Measurements from ENCODE around the gene GREM1.

GREM1 gene

DNA sequence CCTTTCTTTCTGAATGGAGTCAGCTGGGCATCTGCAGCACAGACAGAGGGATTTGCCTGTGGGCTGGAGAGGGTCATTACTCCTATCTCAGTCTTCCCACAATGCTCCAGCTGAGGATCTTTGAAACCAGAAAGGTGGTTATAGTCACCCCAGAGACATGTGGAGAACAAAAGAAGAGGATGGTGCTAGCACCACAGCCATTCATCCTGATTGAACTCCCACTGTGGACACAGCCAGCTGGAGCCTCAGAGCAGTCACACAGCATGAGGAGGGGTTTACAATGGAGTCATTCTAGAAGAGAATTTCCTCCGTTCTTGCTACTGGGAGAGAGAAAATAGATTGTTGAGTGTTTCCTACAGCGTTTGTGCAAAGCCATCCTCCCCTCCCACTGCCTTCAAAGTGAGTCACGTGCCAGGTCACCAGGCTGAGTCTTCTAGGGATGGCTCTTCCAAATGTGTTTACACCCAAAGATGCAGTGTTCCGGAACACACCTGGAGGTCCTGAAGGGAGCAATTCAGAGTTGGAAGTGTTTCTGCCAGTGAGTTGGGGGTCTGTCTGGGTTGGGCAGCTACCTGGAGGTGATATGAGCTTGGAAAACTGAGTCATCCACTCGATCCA is 18.9 kb upstream of the GREM1 start:
- FAIRE-seq, result no peak

DNA sequence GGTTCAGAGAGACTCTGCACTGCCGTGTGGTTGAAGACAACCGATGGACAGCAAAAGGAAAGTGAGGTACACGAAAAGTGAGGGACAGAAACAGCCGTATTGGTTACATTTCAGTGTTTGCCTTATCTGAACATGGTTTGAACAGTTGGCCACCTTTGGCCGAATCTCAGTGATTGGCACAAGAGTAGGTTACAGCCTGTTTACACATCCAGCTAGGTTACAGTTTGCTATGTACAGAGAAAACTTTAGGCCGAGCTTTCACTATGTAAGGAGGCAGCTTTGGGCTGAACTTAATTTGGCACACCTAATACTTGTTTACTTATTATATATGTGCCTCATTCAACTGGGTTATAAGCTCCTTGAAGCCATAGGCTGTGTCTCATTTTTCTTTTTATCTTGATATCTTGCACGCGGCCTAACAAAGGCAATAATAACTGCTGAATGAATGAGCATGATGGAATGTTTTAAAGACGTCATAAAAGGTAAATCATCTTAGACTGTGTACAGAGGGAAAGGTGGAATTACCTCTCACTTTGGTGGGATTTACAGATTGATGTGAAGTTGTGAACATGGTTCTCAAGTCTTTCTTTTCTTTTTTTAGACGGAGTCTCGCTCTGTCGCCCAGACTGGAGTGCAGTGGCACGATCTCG is 17.2 kb upstream of the GREM1 start:
- FAIRE-seq, result no peak

DNA sequence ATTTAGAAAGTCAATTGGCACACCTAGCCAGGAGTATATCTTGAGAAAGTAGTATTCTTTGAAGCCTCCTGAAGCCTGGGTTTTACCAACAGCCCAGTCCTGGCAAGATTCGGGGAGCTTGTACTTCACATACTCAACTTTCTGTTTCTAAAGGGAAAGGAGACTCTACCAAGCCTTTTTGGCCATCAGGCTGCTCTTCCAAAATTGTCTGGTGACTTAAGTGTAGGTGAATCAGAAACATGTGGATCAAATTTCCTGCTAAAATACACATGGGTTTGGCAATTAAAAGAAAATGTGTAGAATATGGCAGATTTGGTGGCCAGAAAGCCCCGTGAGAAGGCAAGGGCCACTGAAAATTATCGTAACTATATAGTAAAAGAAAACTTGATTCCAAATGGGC is 15.9 kb upstream of the GREM1 start:
- FAIRE-seq, result no peak

DNA sequence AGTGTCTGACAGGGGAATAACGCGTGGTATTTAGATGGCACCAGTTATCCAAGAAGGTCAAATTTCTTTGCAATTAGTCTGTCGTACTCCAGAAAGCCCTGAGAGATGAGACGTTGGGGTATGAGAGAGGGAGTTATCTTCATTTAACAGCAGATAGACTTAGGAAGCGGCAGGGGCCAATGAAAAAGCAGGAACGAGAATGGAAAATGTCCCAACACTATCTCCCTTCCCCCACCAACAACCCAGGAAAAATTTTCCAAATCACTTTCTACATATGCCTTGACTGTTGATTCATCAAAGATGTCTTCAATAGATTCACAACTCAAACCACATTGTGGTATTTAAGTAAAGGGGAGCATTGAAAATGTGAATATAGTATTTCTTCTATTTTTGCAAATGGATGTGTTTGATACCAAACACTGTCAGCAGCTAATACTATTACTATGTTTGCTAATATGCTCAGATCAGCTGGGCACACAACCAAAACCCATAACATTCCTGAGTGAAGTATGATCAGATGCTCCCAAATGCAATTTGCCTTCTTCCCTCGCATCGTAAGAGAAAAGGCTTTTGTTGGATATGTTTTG is 13.3 kb upstream of the GREM1 start:
- FAIRE-seq, result no peak

DNA sequence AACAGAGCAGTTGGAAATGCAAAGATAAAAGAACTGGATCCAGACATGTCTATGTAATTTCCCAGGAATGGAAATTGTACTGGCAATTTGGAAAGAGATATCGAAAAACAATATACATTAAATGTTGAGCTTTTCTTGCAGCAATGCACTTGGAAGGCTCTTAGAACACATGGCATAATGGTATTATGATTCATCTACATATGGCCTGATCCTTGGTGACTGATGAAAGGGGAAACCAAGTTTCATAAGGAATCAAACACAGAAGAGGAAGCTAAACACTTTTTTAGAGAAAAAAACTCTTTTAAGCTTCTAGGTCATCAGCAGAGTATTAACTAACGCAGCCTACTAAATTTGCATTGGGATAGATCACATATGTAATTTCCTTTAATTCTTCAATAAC is 12.4 kb upstream of the GREM1 start:
- no peak for FAIRE-seq

DNA sequence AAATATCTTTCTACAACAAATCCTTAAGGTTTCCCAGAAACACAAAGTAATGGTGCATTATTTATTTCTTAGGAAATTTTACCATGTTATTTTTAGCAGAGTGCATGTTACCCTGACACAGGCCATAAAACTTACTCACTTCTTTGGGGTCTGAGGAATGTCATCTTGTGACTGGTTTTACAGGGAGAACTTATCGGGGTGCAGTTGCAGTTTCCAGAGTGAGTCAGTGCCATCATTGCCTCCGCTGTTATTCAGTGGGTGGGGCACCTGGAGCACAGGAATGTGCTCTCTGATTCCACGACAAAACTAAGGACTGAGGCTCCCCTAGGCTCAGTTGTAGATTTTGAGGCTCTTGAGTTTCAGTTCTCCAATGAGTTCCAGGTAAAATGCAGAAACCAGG is 11.1 kb upstream of the GREM1 start:
- FAIRE-seq, result no peak

DNA sequence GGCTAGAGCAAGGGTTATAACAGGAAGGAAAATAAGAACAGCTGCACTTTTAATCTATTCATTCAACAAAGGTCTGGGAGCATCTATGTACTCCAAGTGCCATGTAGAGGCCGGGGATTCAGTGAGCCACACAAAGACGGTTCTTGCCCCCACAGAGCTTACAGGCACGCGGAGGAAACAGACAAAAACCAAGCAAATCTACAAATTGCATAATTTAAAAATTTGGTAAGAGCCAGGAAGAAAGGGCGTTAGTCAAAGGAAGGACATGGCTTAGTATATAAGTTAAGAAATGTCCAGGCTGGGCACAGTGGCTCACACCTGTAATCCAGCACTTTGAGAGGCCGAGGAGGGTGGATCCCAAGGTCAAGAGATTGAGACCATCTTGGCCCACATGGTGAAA is 10.4 kb upstream of the GREM1 start:
- FAIRE-seq, result no peak

DNA sequence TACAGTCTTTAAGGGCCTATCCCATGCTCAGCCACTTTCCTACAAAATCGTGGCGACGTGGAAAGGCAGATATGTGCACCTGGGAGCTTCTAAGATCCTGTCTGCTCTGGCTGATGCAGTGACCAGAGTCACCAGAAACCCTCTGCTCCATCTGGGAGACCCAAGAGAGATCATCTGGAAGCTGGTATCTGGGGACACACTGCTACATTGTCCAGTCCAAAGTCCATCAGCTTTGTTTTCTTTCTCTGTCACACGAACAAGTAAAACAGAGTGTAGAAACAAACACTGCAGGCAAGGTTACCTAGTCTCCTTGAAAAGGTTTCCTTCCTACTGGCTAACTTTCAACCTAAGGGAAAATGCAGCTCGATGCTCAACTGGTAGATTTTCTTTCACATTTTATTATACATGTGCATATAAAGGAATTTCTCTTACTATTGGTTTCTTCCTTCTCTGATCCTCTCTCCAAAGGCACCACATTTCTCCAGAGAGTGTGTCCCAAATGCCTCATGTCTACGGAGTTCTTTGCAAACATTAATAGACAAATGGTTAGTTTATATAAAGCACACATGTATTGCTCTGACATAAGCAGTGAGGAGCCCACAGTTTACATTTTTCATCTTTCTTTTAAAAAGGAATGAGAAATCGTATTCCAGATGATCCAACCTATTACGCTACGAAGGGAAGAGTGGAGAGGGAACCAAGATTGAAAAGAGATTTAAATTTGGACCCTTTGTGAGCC is 8.3 kb upstream of the GREM1 start:
- FAIRE-seq, result no peak

DNA sequence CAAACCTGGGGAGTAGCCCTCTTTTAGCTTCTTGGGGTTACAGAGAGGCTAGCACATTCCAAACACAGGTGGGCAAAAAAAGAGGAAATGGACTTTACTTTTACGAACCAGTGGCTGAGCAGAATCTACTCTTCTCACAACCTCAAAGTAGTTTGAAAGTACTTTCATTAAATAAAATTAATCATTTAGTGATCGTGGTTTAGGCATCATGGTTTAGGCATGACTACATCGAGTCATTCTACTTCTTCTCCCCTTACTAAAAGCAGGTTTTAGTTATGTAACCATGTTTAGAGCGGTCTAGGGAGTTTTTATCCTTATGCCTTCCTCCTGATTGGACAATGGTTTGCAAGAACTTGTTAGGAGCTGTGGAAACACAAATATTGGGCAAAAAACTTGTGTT is 2.5 kb upstream of the GREM1 start:
- no peak for FAIRE-seq

DNA sequence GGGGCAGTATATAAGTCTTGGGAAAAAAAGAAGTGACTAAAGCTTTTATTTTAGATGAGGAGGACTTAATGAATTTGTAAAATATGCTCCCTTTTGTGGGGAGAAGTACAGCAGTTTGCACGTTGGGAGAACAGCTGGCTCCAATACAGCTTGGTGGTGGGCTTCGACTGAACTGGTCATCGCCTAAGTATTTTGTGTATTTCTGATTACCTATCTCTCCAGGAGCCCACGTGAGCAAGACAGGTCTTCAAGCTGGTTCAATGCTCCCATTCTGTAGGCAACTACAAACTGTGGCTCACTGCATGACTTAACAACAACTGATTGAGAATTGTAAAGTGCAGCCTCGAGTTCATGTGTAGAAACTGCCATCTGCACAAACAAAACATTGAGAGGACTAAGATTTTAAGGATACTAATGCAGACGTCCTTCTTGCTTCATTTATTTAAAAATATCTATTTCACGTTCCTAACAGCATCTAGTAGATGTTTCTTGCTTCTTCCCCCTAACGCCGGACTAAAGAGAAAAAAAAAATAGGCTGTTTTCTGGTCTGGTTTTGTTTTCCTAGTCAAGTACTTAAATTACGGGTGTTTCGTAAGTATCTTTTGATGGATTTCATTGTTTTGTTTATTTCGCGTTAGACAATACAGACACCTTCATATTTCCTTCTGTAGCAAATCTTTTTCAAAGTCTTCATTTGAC is 1.4 kb upstream of the GREM1 start:
- no peak for FAIRE-seq

DNA sequence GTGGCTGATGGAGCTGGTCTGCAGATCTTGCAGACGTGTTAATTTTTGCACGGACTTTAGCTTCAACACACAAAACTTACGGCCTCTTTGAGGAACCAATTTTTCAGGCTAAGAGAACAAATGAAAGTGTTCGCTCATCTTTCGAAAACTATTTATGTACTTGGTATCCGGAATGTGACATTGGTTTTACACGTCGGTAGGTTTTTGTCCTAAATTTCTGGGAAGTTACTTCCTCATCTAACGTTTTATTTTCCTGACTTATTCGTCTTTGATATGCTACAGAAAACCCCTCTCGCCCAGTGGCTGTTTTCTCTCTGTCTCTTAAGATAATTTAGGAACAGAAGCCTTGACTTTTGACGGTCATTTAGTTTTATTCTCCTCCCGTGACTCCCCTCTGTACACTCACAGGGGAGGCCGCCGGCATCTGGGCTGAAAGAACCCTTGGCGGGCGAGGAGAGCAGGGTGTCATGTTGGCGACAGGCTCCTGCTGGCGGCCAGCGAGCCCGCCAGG is 834 bp upstream of the GREM1 start:
- no peak for FAIRE-seq

DNA sequence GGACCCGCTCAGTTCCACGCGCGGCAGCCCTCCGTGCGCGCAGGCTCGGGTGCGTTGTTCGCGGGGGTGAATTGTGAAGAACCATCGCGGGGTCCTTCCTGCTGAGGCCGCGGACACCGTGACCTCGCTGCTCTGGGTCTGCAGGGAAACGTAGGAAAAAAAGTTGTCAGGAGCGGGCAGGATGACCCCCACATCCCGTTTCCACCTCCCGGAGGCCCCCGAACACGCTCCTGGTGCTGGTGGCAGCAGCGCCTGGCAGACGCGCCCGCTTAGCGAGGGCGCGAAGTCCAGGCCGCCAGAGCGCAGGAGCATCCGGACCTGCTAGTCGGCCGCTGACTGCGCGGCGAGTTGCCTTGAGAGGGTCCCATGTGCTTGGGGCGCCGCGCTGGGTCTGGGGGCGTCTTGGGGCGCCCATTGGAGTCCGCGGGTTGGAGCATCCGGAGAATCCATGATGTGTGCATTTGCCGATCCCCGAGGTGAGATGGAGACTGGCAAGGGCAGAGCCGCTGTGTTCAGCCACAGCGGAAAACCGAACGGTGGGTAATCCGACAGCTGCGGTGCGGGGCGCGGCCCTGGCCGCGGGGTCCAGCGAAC is 520 bp downstream of the GREM1 start:
- FAIRE-seq, result no peak

DNA sequence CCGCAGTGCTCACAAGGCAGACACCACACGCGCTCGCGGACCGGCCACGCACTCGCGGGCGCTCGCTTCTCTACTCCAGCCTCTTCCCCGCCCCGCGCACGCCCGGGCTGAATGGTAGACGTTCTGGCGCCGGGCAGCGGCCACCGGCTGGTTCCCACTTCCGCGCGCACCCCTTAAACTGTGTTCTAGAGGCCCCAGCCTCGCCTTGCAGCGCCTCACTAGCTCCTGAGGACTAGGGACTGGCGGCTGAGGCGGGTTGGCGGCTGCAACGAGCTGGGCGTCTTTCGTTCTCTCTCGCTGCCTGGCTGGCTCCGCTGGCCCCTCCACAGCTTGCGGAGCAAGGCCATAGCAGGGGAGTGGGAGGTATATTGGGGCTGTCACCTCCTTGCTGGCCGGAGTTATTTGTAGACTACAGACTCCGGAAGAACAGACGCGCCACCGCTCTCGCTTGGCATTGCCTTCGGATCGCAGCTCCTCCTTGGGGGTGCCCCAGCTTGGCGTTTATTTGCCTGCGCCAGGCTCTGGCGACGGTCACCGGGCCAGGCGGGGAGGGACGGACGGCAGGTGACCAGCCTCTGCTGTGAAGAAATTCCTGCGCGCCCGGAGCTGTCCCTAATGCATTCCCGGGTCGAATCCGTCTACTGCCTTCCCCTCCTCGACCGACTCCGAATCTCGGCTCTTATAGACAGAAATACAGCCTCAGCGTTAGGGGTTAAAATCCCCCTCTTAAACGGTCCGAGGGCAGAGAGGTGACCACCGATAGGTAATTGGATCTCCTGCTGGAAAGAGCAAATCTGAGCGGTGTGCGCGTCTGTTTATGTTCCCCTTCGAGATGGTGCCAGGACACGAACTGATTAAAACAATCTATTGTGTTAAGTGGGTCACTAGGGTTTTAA is 1.3 kb downstream of the GREM1 start:
- FAIRE-seq, result no peak

DNA sequence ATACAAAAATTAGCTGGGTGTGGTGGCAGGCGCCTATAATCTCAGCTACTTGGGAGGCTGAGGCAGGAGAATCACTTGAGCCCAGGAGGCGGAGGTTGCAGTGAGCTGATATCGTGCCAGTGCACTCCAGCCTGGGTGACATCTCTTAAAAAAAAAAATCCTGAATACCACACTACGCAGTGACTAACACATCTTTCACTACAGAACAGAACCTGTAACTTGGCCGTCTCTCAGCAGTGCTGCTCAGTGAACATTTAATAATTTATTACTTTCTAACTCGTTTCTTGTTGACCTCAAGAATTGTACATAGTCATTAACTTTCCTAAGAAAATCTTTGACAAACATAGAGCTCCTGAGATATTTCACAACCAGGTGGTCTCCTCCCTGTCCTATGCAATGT is 3.8 kb downstream of the GREM1 start:
- no peak for FAIRE-seq

DNA sequence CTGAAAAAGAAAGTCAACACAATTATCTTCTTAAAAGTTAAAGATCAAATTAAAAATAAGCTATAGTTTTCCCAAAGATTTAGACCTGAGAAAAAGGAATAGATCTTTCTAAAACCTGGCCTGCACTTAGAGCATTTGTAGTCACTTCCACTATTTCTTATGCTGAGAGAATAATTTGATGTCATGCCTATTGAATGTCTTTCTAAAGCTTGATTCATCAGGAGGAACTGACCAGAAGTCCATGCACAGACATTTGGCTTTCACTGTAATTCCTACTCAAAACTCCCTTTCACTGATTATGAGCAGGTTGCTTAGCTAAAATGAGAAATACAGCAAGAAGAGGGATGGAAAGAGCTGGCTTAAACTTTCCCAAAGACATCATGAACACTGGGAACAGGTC is 4.3 kb downstream of the GREM1 start:
- FAIRE-seq, result no peak

DNA sequence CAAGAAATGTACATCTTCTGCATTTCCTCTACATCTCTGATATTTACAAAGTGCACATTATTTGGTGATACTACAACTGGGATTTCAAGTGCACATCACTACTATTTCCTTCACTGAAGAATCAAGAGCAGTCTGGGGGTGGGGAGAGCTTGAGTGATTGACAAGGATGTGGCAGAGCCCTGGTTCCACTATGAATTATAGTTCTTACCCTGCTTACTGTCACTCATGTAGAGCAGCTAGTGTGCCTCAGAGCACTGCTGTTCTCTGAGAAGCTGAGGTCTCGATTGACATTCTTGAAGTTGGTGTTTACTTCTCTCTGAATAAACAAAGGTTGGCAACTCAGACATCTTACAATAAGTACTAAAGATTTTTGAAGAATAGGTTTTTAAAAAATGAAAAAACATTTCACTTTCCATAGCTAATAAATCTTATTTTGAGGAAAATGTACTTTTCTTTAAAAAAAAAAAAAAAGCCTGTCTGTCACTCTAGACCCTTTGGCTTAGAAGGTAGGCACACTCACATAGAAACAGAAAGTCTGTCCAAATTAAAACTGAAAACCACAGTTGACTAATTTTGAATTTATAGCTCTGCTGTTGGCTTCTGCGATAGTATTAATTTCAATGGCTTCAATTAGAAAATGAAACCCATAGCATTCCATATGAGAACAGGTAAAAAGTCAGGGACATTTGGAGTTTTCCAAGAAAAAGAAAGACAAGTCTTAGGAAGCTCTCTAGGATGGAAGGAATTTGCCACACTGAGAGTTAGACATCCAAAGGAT is 5.6 kb downstream of the GREM1 start:
- no peak for FAIRE-seq

DNA sequence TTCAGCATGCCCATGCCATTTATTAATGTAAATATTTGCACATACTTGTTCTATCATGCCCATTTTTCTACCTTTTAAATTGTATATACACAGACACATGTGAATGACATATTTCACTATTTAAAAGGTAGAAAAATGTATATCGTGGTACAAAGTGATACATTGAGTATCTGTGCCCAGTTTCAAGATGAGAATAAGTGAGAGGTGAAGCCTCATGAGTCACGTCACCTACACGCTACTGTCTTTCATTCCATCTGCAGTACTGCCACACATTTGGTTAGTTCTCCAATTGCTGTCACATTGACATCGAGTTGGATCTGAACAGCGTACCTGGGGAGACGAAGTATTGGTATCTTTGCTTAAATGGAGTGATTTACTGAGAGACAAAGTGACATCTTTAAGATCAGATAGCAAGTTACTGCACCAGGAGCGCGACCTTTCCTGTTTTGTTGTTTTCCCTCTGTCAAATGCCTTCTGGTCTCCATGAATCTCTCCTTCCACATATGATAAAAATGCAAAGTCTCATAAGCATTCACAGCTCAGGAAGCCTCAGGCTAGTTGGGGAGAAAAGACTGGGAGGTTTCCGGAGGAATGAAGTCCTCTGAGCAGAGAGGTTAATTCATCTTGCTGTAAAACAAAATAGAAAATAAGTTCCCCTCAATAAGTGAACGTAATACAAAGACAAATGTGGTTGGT is 12.0 kb downstream of the GREM1 start:
- FAIRE-seq, result no peak

DNA sequence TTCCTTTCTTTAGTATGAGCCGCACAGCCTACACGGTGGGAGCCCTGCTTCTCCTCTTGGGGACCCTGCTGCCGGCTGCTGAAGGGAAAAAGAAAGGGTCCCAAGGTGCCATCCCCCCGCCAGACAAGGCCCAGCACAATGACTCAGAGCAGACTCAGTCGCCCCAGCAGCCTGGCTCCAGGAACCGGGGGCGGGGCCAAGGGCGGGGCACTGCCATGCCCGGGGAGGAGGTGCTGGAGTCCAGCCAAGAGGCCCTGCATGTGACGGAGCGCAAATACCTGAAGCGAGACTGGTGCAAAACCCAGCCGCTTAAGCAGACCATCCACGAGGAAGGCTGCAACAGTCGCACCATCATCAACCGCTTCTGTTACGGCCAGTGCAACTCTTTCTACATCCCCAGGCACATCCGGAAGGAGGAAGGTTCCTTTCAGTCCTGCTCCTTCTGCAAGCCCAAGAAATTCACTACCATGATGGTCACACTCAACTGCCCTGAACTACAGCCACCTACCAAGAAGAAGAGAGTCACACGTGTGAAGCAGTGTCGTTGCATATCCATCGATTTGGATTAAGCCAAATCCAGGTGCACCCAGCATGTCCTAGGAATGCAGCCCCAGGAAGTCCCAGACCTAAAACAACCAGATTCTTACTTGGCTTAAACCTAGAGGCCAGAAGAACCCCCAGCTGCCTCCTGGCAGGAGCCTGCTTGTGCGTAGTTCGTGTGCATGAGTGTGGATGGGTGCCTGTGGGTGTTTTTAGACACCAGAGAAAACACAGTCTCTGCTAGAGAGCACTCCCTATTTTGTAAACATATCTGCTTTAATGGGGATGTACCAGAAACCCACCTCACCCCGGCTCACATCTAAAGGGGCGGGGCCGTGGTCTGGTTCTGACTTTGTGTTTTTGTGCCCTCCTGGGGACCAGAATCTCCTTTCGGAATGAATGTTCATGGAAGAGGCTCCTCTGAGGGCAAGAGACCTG is 13.2 kb downstream of the GREM1 start:
- no peak for FAIRE-seq
